Glutamatergic neuron (in vitro differentiated cells): ENCODE data around the gene CKB. TPM values are rescaled to one million over a fixed set of nuclear protein-coding genes. Genes with fewer than 3 reads are reported as not detected.
A peak's percentile ranks its signal among the peaks of the same experiment; 100 is the strongest.

Experiments used
- DNase-seq: peaks from one replicate; pipeline ENCODE4 v3.0.0; 2022
- H3K27ac Mint-ChIP-seq: one replicate; pipeline ENCODE4 v1.8.0; 2020; ENCODE audit warnings: mild to moderate bottlenecking, mixed read lengths, inconsistent platforms; ENCODE audit not compliant: unreplicated experiment
- H3K27me3 Mint-ChIP-seq: one replicate; pipeline ENCODE4 v1.8.0; 2020; ENCODE audit warnings: mild to moderate bottlenecking, moderate library complexity, mixed read lengths, inconsistent platforms; ENCODE audit not compliant: unreplicated experiment
- H3K36me3 Mint-ChIP-seq: one replicate; pipeline ENCODE4 v1.8.0; 2020; ENCODE audit warnings: mild to moderate bottlenecking, mixed read lengths, inconsistent platforms; ENCODE audit not compliant: unreplicated experiment
- H3K4me1 Mint-ChIP-seq: one replicate; pipeline ENCODE4 v1.8.0; 2020; ENCODE audit warnings: mild to moderate bottlenecking, low read depth, mixed read lengths, inconsistent platforms; ENCODE audit not compliant: unreplicated experiment
- H3K4me3 Mint-ChIP-seq: one replicate; pipeline ENCODE4 v1.8.0; 2020; ENCODE audit warnings: mild to moderate bottlenecking, mixed read lengths, inconsistent platforms; ENCODE audit not compliant: unreplicated experiment
- H3K9me3 Mint-ChIP-seq: one replicate; pipeline ENCODE4 v1.8.0; 2020; ENCODE audit warnings: mild to moderate bottlenecking, moderate library complexity, mixed read lengths, inconsistent platforms; ENCODE audit not compliant: unreplicated experiment
- total RNA-seq: library from RNA; stranded (reverse); fragmentation: NEBNext Ultra II Directional; extraction: Animal tissue kit (Norgen Biotek cat#: 25700); gene quantifications from one replicate; pipeline ENCODE4 v1.2.1, GENCODE V29; 2021; ENCODE audit not compliant: unreplicated experiment
- TF ChIP-seq, protein P1 (sequence below): fragments of 200-600 bp; sonication (generic); IDR thresholded peaks from one replicate; pipeline ENCODE4 v1.5.0; 2021; ENCODE audit not compliant: partially characterized antibody, unreplicated experiment

The CKB gene
- total RNA-seq, 1 donor from 2014 or later, result 2,561 TPM

GRCh38 chr14:103555559-103556337, 33.1 kb upstream of the CKB start:
- peaks cover 2% of the 10 kb centered on the region for H3K9me3 Mint-ChIP-seq
- TF ChIP-seq, protein P1, sequence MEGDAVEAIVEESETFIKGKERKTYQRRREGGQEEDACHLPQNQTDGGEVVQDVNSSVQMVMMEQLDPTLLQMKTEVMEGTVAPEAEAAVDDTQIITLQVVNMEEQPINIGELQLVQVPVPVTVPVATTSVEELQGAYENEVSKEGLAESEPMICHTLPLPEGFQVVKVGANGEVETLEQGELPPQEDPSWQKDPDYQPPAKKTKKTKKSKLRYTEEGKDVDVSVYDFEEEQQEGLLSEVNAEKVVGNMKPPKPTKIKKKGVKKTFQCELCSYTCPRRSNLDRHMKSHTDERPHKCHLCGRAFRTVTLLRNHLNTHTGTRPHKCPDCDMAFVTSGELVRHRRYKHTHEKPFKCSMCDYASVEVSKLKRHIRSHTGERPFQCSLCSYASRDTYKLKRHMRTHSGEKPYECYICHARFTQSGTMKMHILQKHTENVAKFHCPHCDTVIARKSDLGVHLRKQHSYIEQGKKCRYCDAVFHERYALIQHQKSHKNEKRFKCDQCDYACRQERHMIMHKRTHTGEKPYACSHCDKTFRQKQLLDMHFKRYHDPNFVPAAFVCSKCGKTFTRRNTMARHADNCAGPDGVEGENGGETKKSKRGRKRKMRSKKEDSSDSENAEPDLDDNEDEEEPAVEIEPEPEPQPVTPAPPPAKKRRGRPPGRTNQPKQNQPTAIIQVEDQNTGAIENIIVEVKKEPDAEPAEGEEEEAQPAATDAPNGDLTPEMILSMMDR, result no peak
- no peak overlapping the region for H3K4me3 Mint-ChIP-seq
- no peaks in the 10 kb centered on the region for H3K36me3 Mint-ChIP-seq
- DNase-seq, result no peak
- peaks cover 36% of the 10 kb centered on the region for H3K4me1 Mint-ChIP-seq
- H3K27ac Mint-ChIP-seq, result peak overlapping the region; percentile 16
- H3K27me3 Mint-ChIP-seq, result peaks cover 3% of the 10 kb centered on the region

DNA sequence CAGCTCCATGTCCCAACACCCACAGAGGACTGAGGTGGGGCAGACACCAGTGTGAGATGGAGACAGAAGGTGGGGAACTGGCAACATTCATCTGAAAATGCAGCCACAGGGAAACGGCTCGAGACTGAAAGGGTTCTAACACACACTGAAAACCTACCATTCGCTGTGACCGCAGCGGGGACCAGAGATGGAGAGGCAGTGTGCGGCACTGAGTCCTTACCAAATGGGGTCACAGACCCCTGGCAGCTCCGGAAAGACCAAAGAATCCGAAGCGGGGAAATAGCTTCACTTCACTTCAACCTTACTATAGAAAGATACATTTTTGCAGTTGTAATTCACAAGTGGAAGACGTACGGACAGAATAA, 30.2 kb upstream of the CKB start:
- Mint-ChIP-seq H3K27ac (peak overlapping the region; percentile 52), H3K4me1 (peaks cover 16% of the 10 kb centered on the region), H3K9me3 (peaks cover 1% of the 10 kb centered on the region), H3K4me3 (no peak overlapping the region), H3K27me3 (peaks cover 6% of the 10 kb centered on the region), H3K36me3 (no peaks in the 10 kb centered on the region)
- DNase-seq, result no peak
- TF ChIP-seq, protein P1, result no peak

- peaks cover 15% of the 10 kb centered on the region for H3K4me1 Mint-ChIP-seq
- DNase-seq, result no peak
- peaks cover 8% of the 10 kb centered on the region for H3K27me3 Mint-ChIP-seq
- H3K4me3 Mint-ChIP-seq, result no peak overlapping the region
- no peaks in the 10 kb centered on the region for H3K36me3 Mint-ChIP-seq
- H3K27ac Mint-ChIP-seq, result no peak overlapping the region
- peaks cover 3% of the 10 kb centered on the region for H3K9me3 Mint-ChIP-seq
- TF ChIP-seq, protein P1, result no peak
Observed at GRCh38 chr14:103552011-103552845, 29.6 kb upstream of the CKB start.

DNA sequence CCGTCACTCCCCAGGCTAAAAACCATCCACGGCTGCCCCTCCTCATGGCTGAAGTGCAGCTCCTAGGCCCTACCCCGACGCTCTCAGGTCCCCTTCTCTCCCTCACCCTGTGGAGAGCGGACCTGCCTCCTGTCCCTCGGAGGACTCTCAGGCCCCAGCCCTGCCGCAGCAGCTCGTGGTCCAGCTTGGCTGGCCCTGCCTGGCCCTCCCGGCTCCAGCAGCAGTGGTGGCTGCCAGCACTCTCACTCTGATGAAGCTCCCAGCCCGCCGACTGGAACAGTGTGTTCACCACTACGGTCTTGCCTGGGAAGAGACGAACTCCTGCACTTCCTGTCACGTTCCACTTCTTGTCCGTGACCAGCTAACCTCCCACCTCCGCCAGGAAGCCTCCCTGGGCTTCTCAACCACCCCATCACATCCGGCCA, 28.7 kb upstream of the CKB start:
- TF ChIP-seq, protein P1, result no peak
- Mint-ChIP-seq H3K9me3 (peaks cover 3% of the 10 kb centered on the region), H3K27me3 (peaks cover 10% of the 10 kb centered on the region), H3K4me3 (no peak overlapping the region), H3K4me1 (peaks cover 14% of the 10 kb centered on the region), H3K27ac (no peak overlapping the region), H3K36me3 (no peaks in the 10 kb centered on the region)
- no peak for DNase-seq
